ENCODE data around the gene KIF16B.

DNA sequence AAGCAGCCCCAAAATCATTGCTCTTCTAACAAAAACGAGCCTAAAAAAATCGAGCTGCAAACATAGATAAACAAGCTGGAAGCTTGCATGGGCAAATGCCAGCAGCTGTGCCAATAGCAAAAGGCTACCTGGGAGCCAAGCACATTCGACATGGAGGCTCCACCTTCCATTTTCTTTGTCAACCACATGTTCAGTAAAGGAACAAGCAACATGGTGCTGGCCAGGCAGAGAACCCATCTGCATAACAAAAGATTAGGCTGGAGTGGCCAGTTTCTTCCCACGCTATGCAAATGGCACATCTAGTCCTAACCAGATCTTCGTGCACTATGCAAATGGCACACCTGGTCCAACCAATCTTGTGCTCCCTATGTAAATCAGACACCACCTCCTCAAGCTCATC is 110.5 kb downstream of the KIF16B start:
- TF ChIP-seq CTCF (IDR thresholded peaks at IDR 0.05) (no peak), POLR2A (IDR thresholded peaks at IDR 0.05) (no peak)
